Endothelial cell of umbilical vein (primary cell): ENCODE results near the gene SIGLEC6. TPM values are rescaled to one million over a fixed set of nuclear protein-coding genes. Genes with fewer than 3 reads are reported as not detected.

ENCODE experiments used
- BruUV-seq: library from RNA; stranded (reverse); fragments of 400-500 nt; replicated peaks from 2 replicates; lab custom pipeline; 2021; lab: Mats Ljungman, UMichigan
- CTCF ChIA-PET: fragments of 300-600, 350-600 bp; sonication (Branson Sonifier 250); formaldehyde crosslinking; loops from one replicate; lab custom pipeline; 2021; ENCODE audit warnings: antibody characterized with exemption, inconsistent platforms; lab: Charles Lee
- POLR2A ChIA-PET: fragments of 300-600, 350-600 bp; sonication (Branson Sonifier 250); formaldehyde crosslinking; loops from one replicate; lab custom pipeline; 2021; ENCODE audit warnings: antibody characterized with exemption, inconsistent platforms; lab: Charles Lee
- DNase-seq: peaks from one replicate; pipeline ENCODE4 v3.0.0-alpha.2; 2011; ENCODE audit warnings: low read depth, low spot score
- FAIRE-seq: peaks from 2 replicates; lab custom pipeline; 2011; peaks lifted over from hg19 to GRCh38; lab: Jason Lieb, UNC
- H2AFZ ChIP-seq: 2 replicates; pipeline ENCODE4 v1.6.0; 2012; ENCODE audit warnings: low read depth, low read length, control low read depth, inconsistent platforms
- H3K27ac ChIP-seq: 2 replicates; pipeline ENCODE4 v1.5.1; 2011; ENCODE audit warnings: low read depth, mild to moderate bottlenecking, control low read depth, low read length, moderate library complexity; ENCODE audit not compliant: insufficient read depth
- H3K27me3 ChIP-seq, 2 experiments: 2 replicates each; pipeline versions ENCODE4 v1.6.0 to v1.6.1; 2011; ENCODE audit warnings: low read length in 2 of 2, mixed read lengths in 1 of 2; ENCODE audit not compliant: control insufficient read depth in 2 of 2, insufficient read depth in 2 of 2
- H3K36me3 ChIP-seq, 2 experiments: 2 replicates in 1 of 2; 3 replicates in 1 of 2; pipeline ENCODE4 v1.5.1; 2011; ENCODE audit warnings: low read length in 2 of 2, mild to moderate bottlenecking in 1 of 2, moderate library complexity in 1 of 2; ENCODE audit not compliant: control insufficient read depth in 2 of 2, insufficient read depth in 2 of 2; ENCODE audit errors: extremely low read depth in 1 of 2
- H3K4me1 ChIP-seq: 3 replicates; pipeline ENCODE4 v1.5.1; 2011; ENCODE audit warnings: mild to moderate bottlenecking, low read length; ENCODE audit not compliant: control insufficient read depth, insufficient read depth; ENCODE audit errors: extremely low read depth
- H3K4me2 ChIP-seq: 2 replicates; pipeline ENCODE4 v1.6.1; 2011; ENCODE audit warnings: low read length, control low read depth, mixed read lengths; ENCODE audit not compliant: insufficient read depth
- H3K4me3 ChIP-seq, 3 experiments: fragments of 200-600 bp in 1 of 3; sonication (generic), shearing (Covaris generic) in 1 of 3; replicated peaks in 1 of 3; 2 replicates each; pipeline ENCODE4 v1.5.1; 2011 to 2016; ENCODE audit warnings: control low read depth in 3 of 3, low read length in 3 of 3, mild to moderate bottlenecking in 2 of 3, inconsistent platforms in 1 of 3, low read depth in 1 of 3, moderate library complexity in 1 of 3; ENCODE audit not compliant: insufficient read depth in 1 of 3
- H3K79me2 ChIP-seq: 2 replicates; pipeline ENCODE4 v1.6.0; 2012; ENCODE audit warnings: low read length, inconsistent platforms; ENCODE audit not compliant: control insufficient read depth, insufficient read depth
- H3K9ac ChIP-seq: replicated peaks from 2 replicates; pipeline ENCODE3; 2011; ENCODE audit warnings: low read length, control low read depth; ENCODE audit not compliant: insufficient read depth; ENCODE audit errors: extremely low read depth
- H3K9me1 ChIP-seq: replicated peaks from 3 replicates; pipeline ENCODE4 v1.6.0; 2011; ENCODE audit warnings: mild to moderate bottlenecking, low read length; ENCODE audit not compliant: control insufficient read depth, insufficient read depth; ENCODE audit errors: extremely low read depth
- H3K9me3 ChIP-seq: replicated peaks from 2 replicates; pipeline ENCODE4 v1.5.1; 2012; ENCODE audit warnings: low read length, inconsistent platforms; ENCODE audit not compliant: control insufficient read depth, insufficient read depth
- H4K20me1 ChIP-seq: replicated peaks from 2 replicates; pipeline ENCODE3; 2011; ENCODE audit warnings: mild to moderate bottlenecking, low read length; ENCODE audit not compliant: control insufficient read depth, insufficient read depth; ENCODE audit errors: extremely low read depth
- CTCF ChIP-seq, 2 donors: IDR thresholded peaks; 1 replicate in 1 of 2; 2 replicates in 1 of 2; pipeline ENCODE4 v1.5.1; 2011; ENCODE audit warnings: low read length in 2 of 2, mild to moderate bottlenecking in 2 of 2, moderate library complexity in 2 of 2, control low read depth in 1 of 2, inconsistent platforms in 1 of 2, low read depth in 1 of 2; ENCODE audit not compliant: insufficient read depth in 1 of 2; ENCODE audit errors: extremely low read depth in 1 of 2
- EZH2 ChIP-seq: IDR thresholded peaks from 2 replicates; pipeline ENCODE4 v1.6.1; 2012; ENCODE audit warnings: borderline replicate concordance, low read depth, mild to moderate bottlenecking, moderate library complexity, low read length, inconsistent platforms; ENCODE audit not compliant: severe bottlenecking
- POLR2A ChIP-seq: IDR thresholded peaks from 2 replicates; pipeline ENCODE4 v1.6.1; 2012; ENCODE audit warnings: low read depth, mild to moderate bottlenecking, control low read depth, low read length
- dilution Hi-C: fragments of 300-500 bp; cut with MboI; formaldehyde crosslinking; loops from one replicate; pipeline ENCODE4 v1.15.0; 2019; ENCODE audit warnings: low sequenced_read_pairs; ENCODE audit not compliant: extremely low pct_ligation_motif_present
- intact Hi-C: fragments of 100-400 bp; cut with micrococcal nuclease; formaldehyde crosslinking; loops from one replicate; pipeline ENCODE4 v1.10.0; 2022
- polyA plus RNA-seq, 4 experiments: library from polyadenylated mRNA; depleted of rRNA in 3 of 4; stranded (reverse) in 3 of 4; unstranded in 1 of 4; fragments of >200 nt; gene quantifications; 2 replicates each; pipeline versions ENCODE4 v1.2.1 to v1.2.3, GENCODE V29; 2011 to 2012; ENCODE audit warnings: missing spikeins in 1 of 4
- total RNA-seq: library from RNA; stranded (reverse); gene quantifications from 2 replicates; pipeline ENCODE4 v1.2.3, GENCODE V29; 2021

The SIGLEC6 gene
- total and polyA plus RNA-seq, 2 donors (not counting 3 experiments of a cell fraction or from before 2014, with no cell fraction given), result not detected

- no peak overlapping the region for H3K9ac ChIP-seq
- no peaks in the 10 kb centered on the region for H3K79me2 ChIP-seq
- ChIA-PET POLR2A (no interaction called here), CTCF (interaction anchor here (1.7 kb wide), 1 partner anchor 9 kb away, joined by 4 read pairs; no protein-coding TSS in a partner anchor)
- H3K4me1 ChIP-seq, result peaks cover 11% of the 10 kb centered on the region
- H3K27me3 ChIP-seq, result peaks cover 0 to 3% of the 10 kb centered on the region in 2 experiments
- no peak overlapping the region for H3K4me2 ChIP-seq
- H3K36me3 ChIP-seq, result no peaks in the 10 kb centered on the region
- no peaks in the 10 kb centered on the region for H3K9me3 ChIP-seq
- H4K20me1 ChIP-seq, result no peaks in the 10 kb centered on the region
- H3K27ac ChIP-seq, result no peak overlapping the region
- H3K9me1 ChIP-seq, result no peaks in the 10 kb centered on the region
- no peak overlapping the region for H3K4me3 ChIP-seq
- FAIRE-seq, result no peak
- intact Hi-C loops (no loop called here), dilution Hi-C loops (no loop called here)
- TF ChIP-seq POLR2A (no peak), EZH2 (no peak), CTCF (IDR thresholded peaks at IDR 0.05; ENCODE audit: extremely low read depth in 1 of 2, insufficient read depth in 1 of 2, low read depth in 1 of 2, low read length in 2 of 2) (no peak)
- no TSS peak for BruUV-seq
- DNase-seq, result no peak
- H2AFZ ChIP-seq, result no peak overlapping the region
Observed at GRCh38 chr19:51541458-51542357, 10.2 kb upstream of the SIGLEC6 start.
